HG03469 (cell line): ENCODE results near the gene CYB561D2.
A peak's percentile ranks its signal among the peaks of the same experiment; 100 is the strongest.
"Not testable (repeated sequence)": the region's sequence is repeated elsewhere in the genome, so short reads cannot be mapped to it uniquely, and the experiment has no call there.

Experiments
- ATAC-seq: cut with Tn5 transposase; IDR thresholded peaks from one replicate; pipeline ENCODE4 v1.9.1; 2021; ENCODE audit warnings: mild to moderate bottlenecking, moderate library complexity, moderate number of reproducible peaks; ENCODE audit not compliant: unreplicated experiment

CYB561D2 gene

GRCh38 chr3:50350527-50351322 lies at the start of gene CYB561D2, which contains the start of gene NPRL2:
Gene CYB561D2, plus strand, starts transcription at chr3:50350862. Its CDS starts 572 bp downstream, at chr3:50351434.
Gene NPRL2, minus strand, starts transcription at chr3:50350775. Its CDS starts 123 bp downstream, at chr3:50350652.
- ATAC-seq = peak; percentile 63

GRCh38 chr3:50302095-50303012 lies 48.3 kb upstream of the CYB561D2 start:
- no peak for ATAC-seq

GRCh38 chr3:50303013-50303815 lies 47.4 kb upstream of the CYB561D2 start, which contains the start of gene HYAL1:
Gene HYAL1, minus strand, starts transcription at chr3:50303574. Its CDS starts 618 bp downstream, at chr3:50302956.
- no peak for ATAC-seq

- ATAC-seq = no peak
These were observed 46.1 kb upstream of the CYB561D2 start for GRCh38 chr3:50304601-50305000.

GRCh38 chr3:50312041-50312440 lies 38.6 kb upstream of the CYB561D2 start:
- not testable (repeated sequence) for ATAC-seq

GRCh38 chr3:50314342-50314741 lies 36.3 kb upstream of the CYB561D2 start:
- no peak for ATAC-seq

GRCh38 chr3:50314816-50315215 lies 35.8 kb upstream of the CYB561D2 start:
- ATAC-seq = no peak

GRCh38 chr3:50316657-50317242 lies 33.9 kb upstream of the CYB561D2 start:
- ATAC-seq = no peak

GRCh38 chr3:50317300-50317699 lies 33.4 kb upstream of the CYB561D2 start:
- no peak for ATAC-seq

GRCh38 chr3:50318163-50318562 lies 32.5 kb upstream of the CYB561D2 start:
- no peak for ATAC-seq

- no peak for ATAC-seq
These were observed 32.0 kb upstream of the CYB561D2 start for GRCh38 chr3:50318615-50319014.

GRCh38 chr3:50319181-50319893 lies 31.3 kb upstream of the CYB561D2 start:
- no peak for ATAC-seq

- no peak for ATAC-seq
These were observed 30.6 kb upstream of the CYB561D2 start for GRCh38 chr3:50319894-50320625.

- ATAC-seq = peak; percentile 23
These were observed 29.8 kb upstream of the CYB561D2 start for GRCh38 chr3:50320853-50321335.

GRCh38 chr3:50321336-50322114 lies 29.1 kb upstream of the CYB561D2 start:
- peak; percentile 41 for ATAC-seq

- no peak for ATAC-seq
These were observed 28.6 kb upstream of the CYB561D2 start for GRCh38 chr3:50322115-50322385.

GRCh38 chr3:50322386-50323091 lies 28.1 kb upstream of the CYB561D2 start, which contains the start of gene HYAL2:
Gene HYAL2, minus strand, starts transcription at chr3:50322745. Its CDS starts 2,256 bp downstream, at chr3:50320489.
- no peak for ATAC-seq
